GM08714 (cell line): ENCODE results near the gene C11orf98.

Experiments used
- H3K4me3 ChIP-seq: fragments of 200-500 bp; sonication (Bioruptor generic); 2 replicates; pipeline ENCODE4 v1.5.1; 2014; ENCODE audit warnings: mild to moderate bottlenecking, low read length, inconsistent platforms
- ZNF274 ChIP-seq: IDR thresholded peaks from 2 replicates; pipeline ENCODE4 v1.6.1; 2012; ENCODE audit warnings: mild to moderate bottlenecking, low read depth, low read length

The C11orf98 gene

DNA sequence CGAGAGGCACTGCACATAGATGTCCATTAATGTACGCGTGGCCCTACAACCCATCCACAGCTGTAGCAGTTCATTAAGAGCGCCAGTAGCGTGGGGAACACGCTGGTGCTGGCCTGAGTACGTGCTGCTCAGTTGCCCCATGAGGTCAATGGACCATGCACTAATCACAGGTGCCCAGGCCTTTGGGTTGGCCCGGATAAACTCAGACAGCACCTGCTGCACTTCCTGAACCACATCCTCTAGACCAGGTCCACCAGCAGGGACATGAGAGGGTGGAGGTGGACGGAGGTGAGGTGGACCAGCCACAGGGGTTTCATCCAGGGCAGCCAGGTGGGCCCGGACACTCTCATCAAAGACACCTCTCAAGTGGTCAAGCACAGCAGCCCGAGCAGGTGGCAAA lies 15.5 kb downstream of the C11orf98 start:
- no peak for TF ChIP-seq ZNF274
- H3K4me3 ChIP-seq: no peak overlapping the region

DNA sequence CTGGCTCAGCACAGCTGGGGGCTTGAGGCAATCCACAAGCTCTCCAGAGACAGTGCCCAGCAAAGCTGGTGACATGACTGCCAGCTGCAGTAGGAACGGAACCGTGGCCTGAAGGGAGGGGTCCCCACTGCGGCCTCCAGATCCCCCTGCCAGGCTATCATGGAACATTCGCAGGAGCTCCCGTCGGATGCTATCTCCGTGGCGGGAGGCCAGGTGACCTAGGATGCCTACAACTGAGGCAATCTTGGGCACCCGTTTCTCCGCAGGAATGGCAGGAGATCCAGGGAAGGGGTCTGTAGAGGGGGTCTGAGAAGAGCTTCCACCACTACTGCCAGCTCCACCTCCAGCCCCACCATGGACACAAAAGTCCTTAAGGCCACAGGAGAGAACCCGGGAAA lies 16.0 kb downstream of the C11orf98 start:
- TF ChIP-seq ZNF274: no peak

DNA sequence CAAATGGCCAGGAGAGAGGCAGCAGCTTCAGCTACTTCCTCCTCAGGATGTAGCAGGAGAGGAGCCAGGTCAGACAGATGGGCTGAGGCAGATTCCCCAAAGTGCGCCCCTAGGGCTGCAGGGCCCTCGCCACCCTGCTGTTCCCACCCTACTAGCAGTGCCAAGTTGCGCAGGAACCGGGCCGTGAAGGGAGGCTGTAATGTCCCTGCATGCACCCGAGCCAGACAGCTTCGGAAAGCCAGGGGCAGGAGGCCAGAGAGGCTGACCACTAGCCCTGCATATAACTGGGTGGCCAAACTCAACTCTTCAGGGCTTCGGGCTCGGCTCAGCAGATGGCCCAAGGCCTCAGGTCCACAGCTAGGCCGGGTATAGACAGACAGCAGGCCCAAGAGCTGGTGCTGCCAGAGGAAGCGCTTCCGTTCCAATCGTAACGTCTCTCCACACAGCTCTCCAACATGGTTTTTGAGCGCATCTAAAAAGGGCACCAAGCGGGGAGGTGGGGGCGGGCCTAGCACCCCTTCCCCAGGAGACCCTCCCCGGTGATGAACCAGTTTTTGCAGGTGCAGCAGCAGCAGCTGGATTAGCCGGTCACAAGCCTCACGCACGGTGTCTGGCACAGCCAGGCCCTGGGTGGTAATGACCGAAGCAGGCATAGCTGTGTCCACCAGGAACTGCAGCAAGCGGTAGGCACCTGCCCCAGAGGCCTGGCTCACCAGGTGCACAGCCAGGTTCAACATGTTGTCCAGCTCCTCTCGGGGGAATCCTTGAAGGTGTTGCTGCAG lies 16.6 kb downstream of the C11orf98 start:
- TF ChIP-seq ZNF274: no peak
- no peak overlapping the region for H3K4me3 ChIP-seq

More for the DNA sequence above, 16.0 kb downstream of the C11orf98 start:
- no peak overlapping the region for H3K4me3 ChIP-seq

GRCh38 chr11:62647609-62648005 lies 17.4 kb downstream of the C11orf98 start:
- H3K4me3 ChIP-seq: no peak overlapping the region
- TF ChIP-seq ZNF274: no peak

DNA sequence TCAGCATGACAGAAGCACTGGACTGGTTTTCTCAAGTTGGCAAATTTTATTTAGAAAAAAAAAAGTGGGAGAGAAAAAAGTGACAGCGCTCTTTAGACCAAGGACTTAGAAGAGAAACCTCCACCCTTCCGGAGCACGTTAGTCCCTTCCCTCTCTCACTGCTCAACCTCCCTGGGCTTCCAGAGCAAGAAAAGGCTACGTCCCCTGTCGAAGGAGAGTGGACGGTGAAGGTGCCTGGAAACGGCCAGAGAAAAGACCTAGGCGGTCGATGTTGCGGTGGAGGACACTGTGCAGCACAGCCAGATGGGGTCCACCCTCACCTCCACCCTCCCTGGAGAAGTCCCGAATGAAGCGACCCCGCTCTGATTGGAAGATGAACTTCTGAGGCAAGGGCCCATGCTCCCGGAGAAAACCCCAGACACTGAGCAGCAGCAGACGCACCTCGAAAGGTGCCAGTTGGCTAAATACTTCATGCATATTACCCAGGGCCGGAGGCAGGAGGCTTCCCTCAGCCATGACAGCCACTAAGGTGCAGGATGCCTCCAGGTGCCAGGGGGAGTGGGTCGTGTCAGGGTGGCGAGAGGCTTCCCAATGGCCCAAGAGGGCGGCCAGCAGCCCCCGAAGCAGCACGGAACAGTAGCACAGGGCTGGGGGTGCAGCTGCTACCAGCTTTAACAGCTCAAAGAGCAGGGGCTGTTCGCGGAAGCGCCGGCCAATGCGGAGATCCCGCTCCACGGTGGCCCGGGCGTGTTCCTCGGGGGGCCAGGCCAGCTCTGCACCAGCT lies 18.0 kb downstream of the C11orf98 start:
- H3K4me3 ChIP-seq: no peak overlapping the region
- TF ChIP-seq ZNF274: no peak

- TF ChIP-seq ZNF274: no peak
- H3K4me3 ChIP-seq: peak within 1 kb of the TSS; percentile 96
Measured at GRCh38 chr11:62645946-62646824, 18.8 kb downstream of the C11orf98 start, which contains the start of gene GANAB. TSS of gene GANAB (minus strand) at chr11:62646613. CDS start at chr11:62646599, 14 bp downstream.

DNA sequence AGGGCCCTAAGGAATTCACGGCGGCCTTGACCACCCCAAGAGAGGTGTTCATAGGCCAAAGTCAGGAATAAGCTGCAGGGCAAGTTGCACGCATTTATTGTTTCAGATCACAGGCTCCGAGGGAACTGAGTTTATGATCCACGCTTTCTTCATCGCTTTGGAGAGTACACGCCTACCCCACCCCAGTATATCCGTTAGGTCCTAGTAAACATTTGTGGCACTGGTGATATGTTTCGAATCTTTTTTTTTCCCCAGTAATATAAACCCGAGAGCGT lies 19.4 kb downstream of the C11orf98 start:
- no peak for TF ChIP-seq ZNF274

GRCh38 chr11:62644220-62644619 lies 20.8 kb downstream of the C11orf98 start:
- no peak for TF ChIP-seq ZNF274
- H3K4me3 ChIP-seq: no peak overlapping the region

More for the DNA sequence above, 19.4 kb downstream of the C11orf98 start:
- peak overlapping the region; percentile 96 for H3K4me3 ChIP-seq

- TF ChIP-seq ZNF274: no peak
- no peak overlapping the region for H3K4me3 ChIP-seq
Measured at GRCh38 chr11:62632492-62632891, 32.5 kb downstream of the C11orf98 start.

GRCh38 chr11:62627713-62628112 lies 37.3 kb downstream of the C11orf98 start:
- no peak overlapping the region for H3K4me3 ChIP-seq
- TF ChIP-seq ZNF274: no peak

- no peak for TF ChIP-seq ZNF274
Measured at GRCh38 chr11:62622476-62623089, 42.4 kb downstream of the C11orf98 start.

DNA sequence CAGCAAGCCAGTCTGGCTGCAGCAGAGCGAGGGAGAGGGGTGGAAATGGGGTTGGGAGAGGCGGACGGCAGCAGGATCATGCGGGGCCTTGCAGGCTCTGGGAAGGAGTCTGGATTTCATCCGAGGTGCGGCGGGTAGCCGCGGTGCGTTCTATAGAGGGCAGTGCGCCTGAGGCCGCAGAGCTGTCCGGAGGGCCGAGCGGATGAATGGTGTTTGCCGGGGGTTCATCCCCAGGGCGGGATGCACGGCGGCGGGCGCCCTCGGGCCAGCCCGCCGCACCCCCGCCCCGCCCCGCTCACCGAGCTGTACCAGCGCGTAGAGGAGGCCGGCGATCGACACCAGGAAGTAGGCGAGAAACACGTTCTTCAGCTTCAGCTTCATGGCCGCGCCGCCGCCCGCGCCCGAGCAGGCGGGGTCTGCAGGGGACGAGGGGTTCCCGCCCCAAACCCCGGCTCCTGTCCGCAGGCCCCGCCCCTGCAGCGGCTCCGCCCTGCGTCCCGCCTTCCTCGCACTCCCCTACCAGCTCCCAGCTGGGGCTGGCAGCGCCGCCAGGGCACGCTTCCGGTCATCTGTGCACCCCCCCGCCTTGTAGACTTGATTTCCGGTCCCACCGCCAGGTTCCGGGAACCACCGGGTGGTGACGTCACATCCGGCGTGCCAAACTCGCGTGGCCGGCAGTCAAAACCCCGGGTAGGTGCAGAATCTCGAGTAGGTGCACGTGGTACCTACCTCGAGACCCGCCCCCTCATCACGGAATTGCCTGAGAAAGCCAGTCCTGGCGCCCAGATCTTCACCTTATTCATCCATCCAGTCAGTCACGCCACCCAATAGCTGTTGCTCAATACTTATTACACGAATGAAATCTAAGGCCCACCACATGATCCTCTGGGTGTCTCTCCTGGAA lies 43.2 kb downstream of the C11orf98 start, which contains the start of gene B3GAT3:
Gene B3GAT3, minus strand, starts transcription at position 420 of the 904 bp plus-strand sequence. Its CDS starts 39 bp downstream, at position 381.
- peak within 1 kb of the TSS; percentile 72 for H3K4me3 ChIP-seq
- TF ChIP-seq ZNF274: no peak

More at GRCh38 chr11:62622476-62623089, 42.4 kb downstream of the C11orf98 start:
- H3K4me3 ChIP-seq: no peak overlapping the region
